HUES6 (cell line): ENCODE data around the gene BDH1.
"Not testable (repeated sequence)": the region's sequence is repeated elsewhere in the genome, so short reads cannot be mapped to it uniquely, and the experiment has no call there.

Source experiments
- H3K27ac ChIP-seq: 2 replicates; pipeline ENCODE4 v1.7.0; 2013; ENCODE audit warnings: low read depth, mild to moderate bottlenecking, low read length, inconsistent platforms
- H3K27me3 ChIP-seq: 2 replicates; pipeline ENCODE4 v1.6.1; 2013; ENCODE audit warnings: low read length; ENCODE audit not compliant: control insufficient read depth, insufficient read depth
- H3K36me3 ChIP-seq: 2 replicates; pipeline ENCODE4 v1.6.1; 2013; ENCODE audit warnings: low read length; ENCODE audit not compliant: control insufficient read depth, insufficient read depth
- H3K4me1 ChIP-seq: 2 replicates; pipeline ENCODE4 v1.6.1; 2013; ENCODE audit warnings: low read length; ENCODE audit not compliant: control insufficient read depth, insufficient read depth
- H3K4me3 ChIP-seq: 2 replicates; pipeline ENCODE4 v1.5.1; 2013; ENCODE audit warnings: low read depth, low read length
- H3K9ac ChIP-seq: one replicate; pipeline ENCODE4 v1.6.1; 2013; ENCODE audit warnings: mild to moderate bottlenecking, low read length
- H3K9me3 ChIP-seq: 2 replicates; pipeline ENCODE4 v1.6.1; 2013; ENCODE audit warnings: low read depth, low read length; ENCODE audit not compliant: control insufficient read depth, insufficient read depth

The BDH1 gene, protein sequence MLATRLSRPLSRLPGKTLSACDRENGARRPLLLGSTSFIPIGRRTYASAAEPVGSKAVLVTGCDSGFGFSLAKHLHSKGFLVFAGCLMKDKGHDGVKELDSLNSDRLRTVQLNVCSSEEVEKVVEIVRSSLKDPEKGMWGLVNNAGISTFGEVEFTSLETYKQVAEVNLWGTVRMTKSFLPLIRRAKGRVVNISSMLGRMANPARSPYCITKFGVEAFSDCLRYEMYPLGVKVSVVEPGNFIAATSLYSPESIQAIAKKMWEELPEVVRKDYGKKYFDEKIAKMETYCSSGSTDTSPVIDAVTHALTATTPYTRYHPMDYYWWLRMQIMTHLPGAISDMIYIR

DNA sequence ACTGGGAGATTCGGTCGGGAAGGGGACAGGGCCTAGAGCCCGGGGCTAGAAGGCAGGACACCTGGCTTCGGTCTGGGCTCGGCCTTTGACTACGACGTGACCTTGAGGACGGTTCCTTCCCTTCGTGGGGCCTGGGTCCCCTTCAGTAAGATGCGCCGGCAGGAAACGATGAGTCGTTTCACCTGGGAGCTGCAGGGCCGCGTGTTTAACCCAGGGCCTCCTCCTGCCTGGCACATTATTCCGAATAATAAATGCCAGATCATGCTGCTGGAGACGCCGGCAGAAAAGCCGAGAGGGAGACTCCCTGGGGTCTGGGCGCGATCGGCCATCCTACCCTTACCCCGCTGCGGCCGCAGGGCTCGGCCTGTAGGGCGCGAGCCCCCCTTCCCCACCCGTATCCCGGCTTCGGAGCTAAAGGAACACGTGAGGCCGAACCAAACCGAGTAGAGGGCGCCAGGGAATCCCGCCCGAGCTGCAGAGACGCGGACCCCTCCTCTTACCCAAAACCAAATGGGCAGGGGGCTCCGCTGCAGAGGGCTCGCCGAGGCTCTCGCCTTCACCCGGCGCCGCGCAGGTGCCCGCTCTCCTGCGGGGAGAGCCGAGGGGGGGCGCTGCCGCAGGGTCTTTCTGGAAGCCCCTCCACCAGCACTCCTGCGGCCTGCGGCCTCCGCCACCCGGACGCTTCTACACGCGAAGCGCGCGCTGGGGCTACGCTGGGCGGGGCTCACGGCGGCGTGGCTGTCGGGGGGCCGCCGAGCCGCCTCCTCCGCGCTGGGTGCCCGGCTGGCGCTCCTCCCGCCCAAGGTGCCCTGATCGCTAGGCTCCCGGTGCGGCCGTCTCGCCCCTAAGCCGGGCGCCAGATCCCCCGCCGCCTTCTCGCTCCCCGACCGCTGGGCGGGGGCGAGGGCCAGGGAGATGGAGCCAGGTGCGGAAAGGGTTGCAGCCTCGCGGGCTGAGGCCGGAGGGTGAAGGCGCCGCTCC, at the start of gene BDH1:
Gene BDH1 (minus strand): TSS at position 688 of the 981 bp plus-strand sequence. CDS start 9,525 bp downstream, outside the sequence.
- peaks cover 12% of the 10 kb centered on the region for H3K4me1 ChIP-seq
- H3K27me3 ChIP-seq = peaks cover 29% of the 10 kb centered on the region
- peak within 1 kb of the TSS; percentile 52; the same call in 1 of the 2 replicates for H3K27ac ChIP-seq
- H3K4me3 ChIP-seq = peak within 1 kb of the TSS; percentile 78
- H3K36me3 ChIP-seq = no peaks in the 10 kb centered on the region
- H3K9ac ChIP-seq = peak within 1 kb of the TSS; percentile 82
- peaks cover 6% of the 10 kb centered on the region for H3K9me3 ChIP-seq

DNA sequence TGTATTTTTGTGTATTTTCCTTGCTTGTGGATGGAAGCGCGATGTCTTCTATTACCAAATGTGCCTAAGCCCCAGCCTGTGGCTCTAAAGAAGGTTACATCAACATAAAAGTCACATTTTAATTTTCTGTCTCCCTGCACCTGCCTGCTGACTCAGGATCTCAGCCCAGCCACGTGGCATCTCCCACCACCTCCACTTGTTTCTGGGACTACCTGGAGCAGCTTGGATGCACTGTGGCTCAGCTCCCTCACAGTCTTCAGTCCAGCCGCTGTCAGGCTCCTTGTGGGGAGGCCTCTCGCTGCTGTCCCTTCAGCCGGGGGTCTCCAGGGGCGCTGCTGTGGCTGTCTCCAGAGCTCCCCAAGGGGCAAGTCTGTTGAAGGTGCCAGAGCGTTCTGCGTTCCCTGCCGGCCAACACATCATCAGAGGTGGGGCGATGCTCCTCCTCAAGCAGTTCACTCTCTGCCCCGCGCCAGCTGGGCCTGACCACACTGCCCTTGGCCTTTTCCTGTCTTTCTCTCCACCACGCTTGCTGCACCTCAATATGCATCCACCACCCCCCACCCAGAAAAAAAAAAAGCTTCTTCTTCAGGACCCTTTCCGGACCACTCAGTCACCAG, 47.7 kb upstream of the BDH1 start:
- H3K4me3 ChIP-seq = no peak overlapping the region
- no peaks in the 10 kb centered on the region for H3K27me3 ChIP-seq
- H3K4me1 ChIP-seq = peaks cover 6% of the 10 kb centered on the region
- peaks cover 18% of the 10 kb centered on the region for H3K9me3 ChIP-seq
- peaks cover 29% of the 10 kb centered on the region for H3K36me3 ChIP-seq
- no peak overlapping the region for H3K9ac ChIP-seq
- H3K27ac ChIP-seq = no peak overlapping the region

DNA sequence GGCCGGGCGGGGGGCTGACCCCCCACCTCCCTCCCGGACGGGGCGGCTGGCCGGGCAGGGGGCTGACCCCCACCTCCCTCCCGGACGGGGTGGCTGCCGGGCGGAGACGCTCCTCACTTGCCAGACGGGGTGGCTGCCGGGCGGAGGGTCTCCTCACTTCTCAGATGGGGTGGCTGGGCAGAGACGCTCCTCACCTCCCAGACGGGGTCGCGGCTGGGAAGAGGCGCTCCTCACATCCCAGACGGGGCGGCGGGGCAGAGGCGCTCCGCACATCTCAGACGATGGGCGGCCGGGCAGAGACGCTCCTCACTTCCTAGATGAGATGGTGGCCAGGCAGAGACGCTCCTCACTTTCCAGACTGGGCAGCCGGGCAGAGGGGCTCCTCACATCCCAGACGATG, 46.6 kb upstream of the BDH1 start:
- peaks cover 18% of the 10 kb centered on the region for H3K9me3 ChIP-seq
- H3K27ac ChIP-seq, H3K4me1 ChIP-seq, H3K9ac ChIP-seq, H3K4me3 ChIP-seq, H3K27me3 ChIP-seq: not testable (repeated sequence)
- peaks cover 19% of the 10 kb centered on the region for H3K36me3 ChIP-seq

DNA sequence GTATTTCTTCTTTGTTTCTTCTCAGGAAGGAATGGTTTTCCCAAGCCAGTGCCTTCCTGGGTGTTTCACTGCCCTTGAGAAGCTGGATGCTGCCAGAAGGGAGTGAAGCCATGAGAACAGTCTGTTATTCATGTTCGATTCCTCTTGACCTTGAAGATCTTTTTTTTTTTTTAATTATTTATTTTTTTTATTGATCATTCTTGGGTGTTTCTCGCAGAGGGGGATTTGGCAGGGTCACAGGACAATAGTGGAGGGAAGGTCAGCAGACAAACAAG, 45.7 kb upstream of the BDH1 start:
- not testable (repeated sequence) for H3K27ac ChIP-seq, H3K27me3 ChIP-seq, H3K4me3 ChIP-seq, H3K9ac ChIP-seq, H3K4me1 ChIP-seq
- H3K36me3 ChIP-seq = peaks cover 10% of the 10 kb centered on the region
- H3K9me3 ChIP-seq = peaks cover 14% of the 10 kb centered on the region

DNA sequence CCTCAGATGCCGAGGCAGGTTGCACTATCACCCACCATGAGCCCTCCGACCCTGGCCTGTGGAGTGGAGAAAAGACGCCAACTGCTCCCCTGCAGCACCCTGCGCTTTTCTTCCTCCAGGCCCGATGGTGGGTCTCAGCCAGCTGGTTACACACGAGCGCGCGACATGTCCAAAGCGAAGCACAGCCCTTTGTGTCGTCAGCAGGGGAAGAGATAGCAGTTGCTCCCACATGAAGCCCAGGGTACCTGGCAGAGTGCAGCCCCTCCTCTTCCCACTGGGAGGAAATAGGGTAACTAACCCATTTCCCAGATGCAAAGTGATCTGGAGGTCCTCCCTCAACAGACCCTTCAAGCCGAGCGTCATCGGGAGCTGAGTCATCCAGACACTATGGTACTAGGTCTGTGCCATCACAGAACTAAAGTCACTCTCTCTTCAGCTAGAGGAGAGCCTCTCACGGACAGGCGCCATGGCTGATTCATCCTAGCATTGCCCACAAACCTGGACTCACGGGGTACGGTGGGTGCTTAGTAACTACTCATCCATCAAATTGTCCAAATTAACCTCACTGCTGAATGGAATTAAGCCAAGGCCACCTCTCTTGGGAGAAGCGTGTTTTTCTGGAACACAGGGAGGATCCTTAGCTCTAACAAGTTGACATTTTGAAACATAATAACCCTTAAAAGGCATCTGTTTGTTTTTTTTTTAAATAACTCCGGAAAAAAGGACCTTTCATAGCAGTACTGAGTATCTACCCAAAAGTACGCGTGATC, 45.2 kb upstream of the BDH1 start:
- peaks cover 6% of the 10 kb centered on the region for H3K36me3 ChIP-seq
- peaks cover 6% of the 10 kb centered on the region for H3K4me1 ChIP-seq
- H3K9me3 ChIP-seq = peaks cover 12% of the 10 kb centered on the region
- no peak overlapping the region for H3K4me3 ChIP-seq
- H3K27ac ChIP-seq = no peak overlapping the region
- no peaks in the 10 kb centered on the region for H3K27me3 ChIP-seq
- H3K9ac ChIP-seq = no peak overlapping the region

DNA sequence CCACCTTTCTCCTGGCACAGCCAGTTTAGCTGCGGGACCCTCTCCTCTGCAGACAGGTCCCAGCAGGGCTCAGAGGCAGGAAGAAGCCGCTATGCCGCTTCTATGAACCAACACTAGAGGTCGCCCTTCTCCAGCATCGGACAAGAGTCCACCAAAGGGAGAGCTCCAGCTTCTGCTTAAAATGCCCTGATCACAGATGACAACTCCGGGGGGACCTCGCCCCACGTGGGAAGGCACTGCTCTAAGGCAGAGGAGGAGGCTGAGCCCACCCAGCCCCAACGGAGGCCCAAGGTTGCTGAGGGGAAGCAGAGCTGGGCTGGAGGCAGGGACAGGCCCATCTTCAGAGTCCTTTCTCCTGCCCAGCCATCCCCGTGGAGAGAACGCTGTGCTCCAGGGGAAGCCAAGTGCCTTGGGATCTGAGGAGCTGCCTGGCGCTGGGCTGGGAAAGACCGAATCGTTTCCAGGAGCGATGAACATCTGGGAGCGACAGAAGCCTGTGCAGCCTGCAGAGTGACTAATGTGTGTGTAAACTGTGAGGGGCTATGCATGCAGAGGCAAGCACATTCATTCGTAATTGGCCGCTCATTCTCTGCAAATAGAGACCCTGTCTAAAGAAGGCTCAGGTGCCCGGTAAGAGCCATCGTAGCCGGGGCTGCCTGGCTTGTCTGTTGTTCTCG, 43.5 kb upstream of the BDH1 start:
- H3K27me3 ChIP-seq = no peaks in the 10 kb centered on the region
- H3K4me1 ChIP-seq = peaks cover 6% of the 10 kb centered on the region
- H3K9ac ChIP-seq = no peak overlapping the region
- H3K9me3 ChIP-seq = peaks cover 12% of the 10 kb centered on the region
- no peak overlapping the region for H3K27ac ChIP-seq
- H3K36me3 ChIP-seq = peaks cover 6% of the 10 kb centered on the region
- peak overlapping the region; percentile 16 for H3K4me3 ChIP-seq

DNA sequence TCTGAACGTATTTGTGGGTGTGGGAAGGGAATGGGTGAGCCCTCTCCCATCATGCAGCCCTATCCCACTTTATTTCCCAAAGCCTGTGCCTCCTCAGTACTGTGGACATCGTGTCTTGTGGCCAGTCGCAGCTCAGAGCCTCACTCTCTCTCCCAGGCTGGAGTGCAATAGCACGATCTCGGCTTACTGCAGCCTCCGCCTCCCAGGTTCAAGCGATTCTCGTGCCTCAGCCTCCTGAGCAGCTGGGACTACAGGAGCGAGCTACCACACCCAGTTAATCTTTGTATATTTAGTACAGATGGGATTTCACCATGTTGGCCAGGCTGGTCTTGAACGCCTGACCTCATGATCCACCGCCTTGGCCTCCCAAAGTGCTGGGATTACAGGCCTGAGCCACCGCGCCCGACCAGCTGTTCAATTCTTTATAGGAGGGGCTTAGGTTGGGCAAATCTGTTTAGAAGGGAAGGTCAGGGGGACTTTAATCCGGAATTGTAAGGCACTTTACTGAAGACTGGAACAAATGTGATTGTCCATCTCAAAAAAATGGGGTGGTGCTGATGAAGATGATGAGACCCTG, 42.7 kb upstream of the BDH1 start:
- H3K4me1 ChIP-seq = peaks cover 6% of the 10 kb centered on the region
- H3K9ac ChIP-seq = no peak overlapping the region
- H3K27ac ChIP-seq = no peak overlapping the region
- peaks cover 6% of the 10 kb centered on the region for H3K9me3 ChIP-seq
- H3K36me3 ChIP-seq = peaks cover 5% of the 10 kb centered on the region
- no peaks in the 10 kb centered on the region for H3K27me3 ChIP-seq
- no peak overlapping the region for H3K4me3 ChIP-seq

DNA sequence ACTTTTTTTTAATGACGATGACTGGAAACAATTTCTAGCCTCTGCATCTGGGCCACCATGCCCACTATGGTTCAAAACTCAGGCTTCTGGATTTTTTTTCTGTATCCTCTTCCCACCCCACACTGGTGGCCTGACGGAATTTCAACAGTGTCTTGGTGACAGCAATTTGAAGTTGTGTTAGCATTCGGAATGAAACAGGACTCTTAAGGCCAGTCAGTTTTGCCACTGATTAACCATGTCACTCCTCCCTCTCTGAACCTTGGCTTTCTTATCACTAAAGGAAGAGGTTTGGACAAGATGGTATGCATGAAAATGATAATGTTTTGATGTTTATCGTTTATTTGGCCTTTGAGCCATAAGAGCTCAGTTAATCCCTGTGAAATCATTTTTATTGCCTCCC, 41.6 kb upstream of the BDH1 start:
- H3K36me3 ChIP-seq = no peaks in the 10 kb centered on the region
- no peak overlapping the region for H3K9ac ChIP-seq
- no peak overlapping the region for H3K27ac ChIP-seq
- H3K4me1 ChIP-seq = peaks cover 6% of the 10 kb centered on the region
- H3K4me3 ChIP-seq = no peak overlapping the region
- H3K27me3 ChIP-seq = no peaks in the 10 kb centered on the region
- no peaks in the 10 kb centered on the region for H3K9me3 ChIP-seq

DNA sequence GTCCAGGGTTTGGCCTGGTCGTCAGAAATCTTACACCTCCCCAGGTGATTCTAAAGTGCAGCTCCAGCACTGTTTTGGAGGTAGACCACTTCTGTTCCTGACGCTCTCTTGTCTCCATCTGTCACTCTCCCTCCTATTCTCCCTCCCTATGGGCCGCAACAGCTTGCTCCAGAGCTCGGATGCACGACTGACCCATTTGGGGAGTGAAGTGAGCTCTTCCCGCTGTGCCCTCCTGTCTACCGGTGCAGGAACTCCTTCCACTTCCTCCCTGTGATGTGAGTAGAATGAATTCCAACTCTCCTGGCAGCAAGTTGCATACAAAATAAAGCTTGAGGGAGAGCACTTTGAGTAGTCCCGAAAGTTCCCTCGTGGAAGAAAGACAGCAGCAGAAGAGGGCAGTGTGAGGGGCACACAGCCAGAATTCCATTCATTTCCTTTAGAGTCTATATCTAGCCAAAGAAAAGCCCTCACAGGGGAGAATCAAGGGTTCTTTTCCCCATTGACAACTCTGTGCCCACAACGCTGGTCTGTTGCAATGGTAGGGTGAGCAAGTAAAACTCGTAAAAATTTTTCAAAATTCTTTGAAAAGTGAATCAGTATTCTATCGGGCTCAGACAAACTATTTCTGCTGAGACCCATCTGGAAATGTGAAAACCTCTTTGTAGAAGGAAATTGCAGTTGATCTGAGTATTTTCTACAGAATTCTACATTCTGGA, 39.9 kb upstream of the BDH1 start:
- no peaks in the 10 kb centered on the region for H3K27me3 ChIP-seq
- no peak overlapping the region for H3K9ac ChIP-seq
- H3K36me3 ChIP-seq = no peaks in the 10 kb centered on the region
- no peak overlapping the region for H3K27ac ChIP-seq
- no peak overlapping the region for H3K4me3 ChIP-seq
- peaks cover 6% of the 10 kb centered on the region for H3K4me1 ChIP-seq
- H3K9me3 ChIP-seq = no peaks in the 10 kb centered on the region
